GM19455 (cell line): ENCODE results near the gene EHBP1L1.
"Not testable (repeated sequence)": the region's sequence is repeated elsewhere in the genome, so short reads cannot be mapped to it uniquely, and the experiment has no call there.

ENCODE experiments used
- ATAC-seq: cut with Tn5 transposase; IDR thresholded peaks from one replicate; pipeline ENCODE4 v1.9.1; 2021; ENCODE audit not compliant: unreplicated experiment

EHBP1L1 gene

GRCh38 chr11:65633390-65634108 lies 57.7 kb downstream of the EHBP1L1 start:
- ATAC-seq, result no peak

- no peak for ATAC-seq
Measured at GRCh38 chr11:65634109-65634436, 58.2 kb downstream of the EHBP1L1 start.

GRCh38 chr11:65634440-65634839 lies 58.6 kb downstream of the EHBP1L1 start:
- no peak for ATAC-seq

- ATAC-seq, result no peak
Measured at GRCh38 chr11:65634905-65635731, 59.3 kb downstream of the EHBP1L1 start.

GRCh38 chr11:65636108-65637031 lies 60.5 kb downstream of the EHBP1L1 start:
- ATAC-seq, result no peak

GRCh38 chr11:65637032-65637557 lies 61.2 kb downstream of the EHBP1L1 start:
- no peak for ATAC-seq

- peak; percentile 49 for ATAC-seq
Measured at GRCh38 chr11:65637794-65638419, 62.1 kb downstream of the EHBP1L1 start, which contains the start of gene SIPA1. Gene SIPA1, plus strand, starts transcription at chr11:65638101. Its CDS starts 2,821 bp downstream, at chr11:65640922.

- ATAC-seq, result not testable (repeated sequence)
Measured at GRCh38 chr11:65639228-65639597, 63.4 kb downstream of the EHBP1L1 start.

- ATAC-seq, result no peak
Measured at GRCh38 chr11:65639623-65640482, 64.0 kb downstream of the EHBP1L1 start.

- no peak for ATAC-seq
Measured at GRCh38 chr11:65640483-65641296, 64.8 kb downstream of the EHBP1L1 start.

- ATAC-seq, result no peak
Measured at GRCh38 chr11:65641297-65642013, 65.6 kb downstream of the EHBP1L1 start.
